Muscle of leg (tissue), 11 donors: Measurements from ENCODE around the gene CHRNA7. TPM values are rescaled to one million over a fixed set of nuclear protein-coding genes. Genes with fewer than 3 reads are reported as not detected.

Source experiments
- DNase-seq: peaks from one replicate; pipeline ENCODE4 v3.0.0; 2013
- H3K27ac ChIP-seq: one replicate; pipeline ENCODE4 v1.5.1; 2013; ENCODE audit warnings: mild to moderate bottlenecking, low read length, control low read depth
- H3K27me3 ChIP-seq: one replicate; pipeline ENCODE4 v1.6.1; 2013; ENCODE audit warnings: low read length; ENCODE audit not compliant: control insufficient read depth, insufficient read depth
- H3K36me3 ChIP-seq: one replicate; pipeline ENCODE4 v1.6.1; 2013; ENCODE audit warnings: low read length; ENCODE audit not compliant: control insufficient read depth, insufficient read depth
- H3K4me1 ChIP-seq: one replicate; pipeline ENCODE4 v1.6.1; 2013; ENCODE audit warnings: low read length; ENCODE audit not compliant: control insufficient read depth, insufficient read depth
- H3K4me3 ChIP-seq: one replicate; pipeline ENCODE4 v1.5.1; 2013; ENCODE audit warnings: low read length, control low read depth
- H3K9me3 ChIP-seq: replicated peaks from 2 replicates; pipeline ENCODE4 v1.6.1; 2013; ENCODE audit warnings: low read depth, low read length; ENCODE audit not compliant: control insufficient read depth
- WGBS: methylation state at CpG from one replicate; pipeline ENCODE4 v1.1.5; 2013; ENCODE audit warnings: missing lambda C conversion rate; ENCODE audit not compliant: insufficient coverage; 5-methylcytosine and 5-hydroxymethylcytosine counted together
- polyA plus RNA-seq, 8 donors: library from polyadenylated mRNA; unstranded; fragments of 120-200 nt; gene quantifications; one replicate each; pipeline versions ENCODE4 v1.2.1 to v1.2.3, GENCODE V29; 2013; ENCODE audit warnings: inconsistent platforms in 1 of 8, low replicate concordance in 1 of 8; ENCODE audit not compliant: insufficient read length in 8 of 8, insufficient read depth in 1 of 8
- total RNA-seq: library from RNA; stranded (reverse); fragments of 120-200 nt; gene quantifications from one replicate; pipeline ENCODE4 v1.2.4, GENCODE V29; 2013

The CHRNA7 gene
- total and polyA plus RNA-seq, 9 donors: 0.84 to 4.1 (median 1.9) TPM

DNA sequence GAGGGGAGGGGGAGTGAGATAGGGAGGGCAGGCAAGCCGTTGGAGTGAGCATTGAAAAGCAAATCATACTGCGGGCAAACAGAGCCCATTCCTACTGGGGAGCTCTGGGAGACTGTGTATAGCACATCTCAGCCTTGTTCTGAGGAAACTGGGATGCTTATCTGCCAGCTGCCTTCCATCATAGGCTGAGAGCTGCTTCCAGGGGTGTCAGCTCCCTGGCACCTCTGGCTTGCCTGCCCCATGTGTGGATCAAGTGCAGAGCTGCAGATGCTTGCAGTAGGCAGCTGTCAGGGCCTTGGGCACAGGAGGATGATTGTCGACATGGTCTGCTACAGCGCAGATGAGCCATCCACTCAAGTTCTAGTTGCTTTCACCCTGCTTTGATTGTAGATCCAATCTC, 86.8 kb downstream of the CHRNA7 start:
- no peaks in the 10 kb centered on the region for H3K36me3 ChIP-seq
- H3K4me1 ChIP-seq: peaks cover 2% of the 10 kb centered on the region
- DNase-seq: no peak
- H3K27ac ChIP-seq: no peak overlapping the region
- 56% methylated on average over 4 of the region's 4 CpGs for WGBS
- no peaks in the 10 kb centered on the region for H3K9me3 ChIP-seq
- H3K4me3 ChIP-seq: no peak overlapping the region
- H3K27me3 ChIP-seq: no peaks in the 10 kb centered on the region

- peaks cover 2% of the 10 kb centered on the region for H3K4me1 ChIP-seq
- no peaks in the 10 kb centered on the region for H3K36me3 ChIP-seq
- H3K27me3 ChIP-seq: no peaks in the 10 kb centered on the region
- DNase-seq: no peak
- 80% methylated on average over 1 of the region's 3 CpGs for WGBS
- no peak overlapping the region for H3K27ac ChIP-seq
- no peaks in the 10 kb centered on the region for H3K9me3 ChIP-seq
- H3K4me3 ChIP-seq: no peak overlapping the region
Observed at GRCh38 chr15:32119286-32119685, 89.0 kb downstream of the CHRNA7 start.

DNA sequence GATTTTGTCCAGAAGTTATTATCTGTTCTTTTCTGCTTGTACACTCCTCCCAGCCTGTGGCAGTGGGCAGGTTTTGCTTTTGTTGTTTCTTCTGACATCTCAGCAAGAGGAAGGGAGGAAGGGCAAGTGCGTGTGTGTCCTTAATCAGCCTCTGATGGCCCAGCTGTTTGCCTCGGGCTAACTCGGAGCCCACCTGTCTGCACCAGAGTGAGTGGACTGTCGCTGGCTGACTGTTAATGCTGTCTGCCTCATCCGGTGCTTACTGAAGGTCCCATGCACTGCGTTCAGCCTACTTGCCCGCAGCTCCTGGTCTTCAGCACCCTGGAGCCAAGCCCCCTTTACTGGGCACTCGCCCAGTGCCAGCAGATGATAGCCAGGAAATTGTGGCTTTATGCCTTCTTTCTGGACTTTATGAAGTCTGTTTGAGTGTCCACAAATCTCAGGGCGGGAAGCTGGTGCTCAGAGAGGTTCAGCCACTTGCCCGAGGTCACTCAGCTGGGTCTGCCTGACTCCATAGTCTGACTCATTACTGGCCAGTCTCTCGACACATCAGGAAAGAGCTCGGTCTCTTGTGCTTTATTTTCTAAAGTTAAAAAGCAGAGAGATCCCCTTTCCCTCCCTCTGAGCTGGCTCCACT, 89.5 kb downstream of the CHRNA7 start:
- DNase-seq: no peak
- Histone ChIP-seq H3K27me3 (no peaks in the 10 kb centered on the region), H3K9me3 (no peaks in the 10 kb centered on the region), H3K27ac (no peak overlapping the region), H3K36me3 (no peaks in the 10 kb centered on the region), H3K4me1 (peaks cover 2% of the 10 kb centered on the region), H3K4me3 (no peak overlapping the region)
- WGBS: 42% methylated on average over 10 of the region's 12 CpGs

DNA sequence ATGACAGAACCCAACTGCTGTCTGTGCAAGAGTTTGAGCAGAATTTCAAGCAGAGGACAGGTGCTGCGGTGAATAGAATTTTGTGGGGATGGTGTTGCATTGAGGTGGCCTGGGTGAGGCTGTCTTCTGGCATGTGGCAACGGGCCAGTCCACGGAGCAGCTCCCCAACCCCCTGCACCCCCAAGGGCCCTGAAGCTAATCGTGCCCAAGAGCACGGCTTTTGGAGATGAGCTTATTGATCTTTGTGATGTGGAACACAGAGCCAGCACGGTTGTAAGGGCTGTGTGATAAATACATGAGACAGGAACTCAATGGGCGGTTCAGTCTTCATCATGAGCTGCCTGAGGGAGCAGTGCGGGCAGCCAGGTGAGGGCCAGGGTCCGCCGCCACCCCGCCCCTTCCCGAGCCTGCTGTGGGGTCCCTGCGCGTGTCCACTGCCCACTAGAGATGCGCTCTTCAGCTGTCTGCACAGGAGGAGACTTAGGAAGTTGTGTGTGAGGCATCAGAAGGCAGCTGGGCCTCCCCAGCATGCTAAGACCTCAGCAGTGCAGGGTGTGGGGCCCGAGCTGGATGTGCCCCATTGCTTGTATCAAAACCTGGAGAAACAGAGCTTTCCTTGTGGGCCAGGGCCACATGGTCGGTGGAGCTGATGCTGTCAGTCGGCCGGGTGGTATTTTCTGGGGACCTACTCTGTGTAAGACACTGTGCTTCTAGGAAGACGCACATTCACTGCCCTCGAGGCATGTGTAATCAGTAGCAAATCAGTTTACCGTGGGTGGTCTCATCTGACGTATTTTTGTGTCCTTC, 90.5 kb downstream of the CHRNA7 start:
- Histone ChIP-seq H3K4me3 (no peak overlapping the region), H3K36me3 (no peaks in the 10 kb centered on the region), H3K27me3 (peaks cover 2% of the 10 kb centered on the region), H3K9me3 (no peaks in the 10 kb centered on the region), H3K4me1 (peaks cover 2% of the 10 kb centered on the region), H3K27ac (no peak overlapping the region)
- WGBS: 89% methylated on average over 14 of the region's 23 CpGs
- no peak for DNase-seq

DNA sequence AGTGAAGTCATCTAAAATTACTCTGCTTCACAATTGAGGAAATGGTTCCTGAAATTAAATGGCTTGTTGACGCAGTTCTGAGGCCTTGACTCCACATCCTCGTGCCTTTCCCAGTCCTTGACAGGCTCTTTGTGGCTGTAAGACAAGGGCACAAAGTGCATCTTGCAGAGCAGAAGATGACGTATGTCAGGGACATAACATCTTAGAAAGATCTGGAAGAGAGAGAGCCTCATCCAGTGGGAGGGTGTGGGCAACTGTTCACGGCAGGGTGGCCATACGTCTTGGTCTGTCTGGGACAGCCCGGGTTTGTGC, 91.0 kb downstream of the CHRNA7 start:
- H3K4me1 ChIP-seq: peaks cover 2% of the 10 kb centered on the region
- H3K36me3 ChIP-seq: no peaks in the 10 kb centered on the region
- no peak for DNase-seq
- H3K27me3 ChIP-seq: peaks cover 2% of the 10 kb centered on the region
- H3K27ac ChIP-seq: no peak overlapping the region
- no peaks in the 10 kb centered on the region for H3K9me3 ChIP-seq
- 93% methylated on average over 6 of the region's 6 CpGs for WGBS
- H3K4me3 ChIP-seq: no peak overlapping the region

DNA sequence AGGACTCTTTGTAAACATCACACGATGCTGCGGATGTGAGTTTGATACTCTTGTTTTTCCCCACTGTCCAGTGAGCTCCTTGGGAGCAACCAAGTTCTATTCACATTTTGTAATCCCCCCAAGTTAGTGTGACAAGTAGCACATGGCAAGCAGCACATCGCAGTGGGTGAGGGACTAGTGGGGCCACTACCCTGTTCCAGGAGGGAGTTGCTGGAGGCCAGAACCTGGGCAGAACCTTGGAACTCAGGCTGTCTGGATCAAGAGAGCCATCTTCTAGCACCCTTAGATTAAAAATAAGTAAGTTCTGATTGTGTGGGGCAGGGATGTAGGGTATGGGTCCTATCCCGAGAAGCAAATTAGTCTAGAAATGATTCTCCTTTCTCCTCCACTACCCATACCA, 91.7 kb downstream of the CHRNA7 start:
- DNase-seq: no peak
- no peaks in the 10 kb centered on the region for H3K9me3 ChIP-seq
- H3K4me1 ChIP-seq: peaks cover 2% of the 10 kb centered on the region
- H3K4me3 ChIP-seq: no peak overlapping the region
- H3K27ac ChIP-seq: no peak overlapping the region
- peaks cover 2% of the 10 kb centered on the region for H3K27me3 ChIP-seq
- WGBS: 100% methylated on average over 2 of the region's 4 CpGs
- H3K36me3 ChIP-seq: no peaks in the 10 kb centered on the region

DNA sequence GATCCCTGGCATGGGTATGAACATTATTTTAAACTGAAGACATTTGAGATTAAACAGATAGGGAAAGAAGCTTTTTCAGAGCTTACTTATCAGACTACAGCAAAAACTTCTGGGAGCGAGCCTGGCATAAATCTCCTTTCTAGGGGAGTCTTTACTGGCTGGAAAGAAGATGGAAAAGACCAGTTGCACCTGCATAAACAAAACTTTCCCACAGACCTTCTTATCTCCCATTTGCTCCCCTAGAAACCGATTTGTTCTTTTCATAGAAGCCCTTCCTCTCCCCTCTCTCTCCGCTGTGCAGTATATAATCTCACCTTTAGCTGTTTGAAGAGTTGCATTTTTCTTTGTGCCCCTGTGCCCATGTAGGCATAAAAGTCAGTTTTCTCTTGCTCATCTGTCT, 93.2 kb downstream of the CHRNA7 start:
- no peak for DNase-seq
- Histone ChIP-seq H3K4me1 (peaks cover 2% of the 10 kb centered on the region), H3K4me3 (no peak overlapping the region), H3K27ac (no peak overlapping the region), H3K9me3 (no peaks in the 10 kb centered on the region), H3K27me3 (peaks cover 2% of the 10 kb centered on the region), H3K36me3 (no peaks in the 10 kb centered on the region)
- 80% methylated on average over 1 of the region's 3 CpGs for WGBS

DNA sequence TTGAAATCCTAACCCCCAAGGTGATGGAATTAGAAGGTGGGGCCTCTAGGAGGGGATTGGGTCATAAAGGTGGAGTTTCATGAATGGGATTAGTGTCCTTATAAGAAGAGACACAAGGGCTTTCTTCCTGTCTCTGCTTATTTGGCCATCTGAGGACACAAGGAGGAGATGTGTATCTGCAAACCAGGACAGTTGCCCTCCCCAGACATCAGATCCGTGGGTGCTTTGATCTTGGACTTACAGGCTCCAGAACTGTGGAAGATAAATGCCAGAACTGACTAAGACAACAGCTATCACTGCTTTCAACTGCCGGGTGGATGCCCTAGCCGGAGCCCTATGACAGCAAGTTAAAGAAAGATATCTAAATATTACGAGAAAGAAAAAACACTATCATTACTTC, 94.4 kb downstream of the CHRNA7 start:
- Histone ChIP-seq H3K4me3 (no peak overlapping the region), H3K27ac (no peak overlapping the region), H3K4me1 (peaks cover 2% of the 10 kb centered on the region), H3K9me3 (no peaks in the 10 kb centered on the region), H3K36me3 (no peaks in the 10 kb centered on the region), H3K27me3 (peaks cover 2% of the 10 kb centered on the region)
- no peak for DNase-seq
- WGBS: 0% methylated on average over 1 of the region's 4 CpGs

DNA sequence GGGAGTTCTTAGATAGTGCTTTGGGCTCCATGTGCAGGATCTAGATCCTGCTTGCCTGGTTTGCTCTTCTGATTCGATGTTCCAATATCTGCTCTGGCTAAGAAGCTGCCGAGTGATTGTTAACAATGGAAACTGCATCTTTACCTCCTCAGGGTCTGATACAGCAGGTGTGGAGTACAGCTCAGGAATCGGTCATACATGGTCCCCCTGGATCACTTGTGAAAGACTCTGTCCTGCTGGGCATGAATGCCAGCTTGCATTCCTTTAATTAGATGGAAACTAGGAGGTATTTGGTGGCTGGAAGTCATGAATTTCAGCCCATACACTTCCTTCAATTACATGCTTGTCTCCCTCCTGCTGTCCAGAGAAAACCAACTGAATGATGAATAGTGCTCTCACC, 95.3 kb downstream of the CHRNA7 start:
- H3K27me3 ChIP-seq: peaks cover 2% of the 10 kb centered on the region
- H3K9me3 ChIP-seq: no peaks in the 10 kb centered on the region
- WGBS: 94% methylated on average over 2 of the region's 3 CpGs
- no peak overlapping the region for H3K4me3 ChIP-seq
- no peaks in the 10 kb centered on the region for H3K4me1 ChIP-seq
- no peaks in the 10 kb centered on the region for H3K36me3 ChIP-seq
- no peak overlapping the region for H3K27ac ChIP-seq
- DNase-seq: no peak

DNA sequence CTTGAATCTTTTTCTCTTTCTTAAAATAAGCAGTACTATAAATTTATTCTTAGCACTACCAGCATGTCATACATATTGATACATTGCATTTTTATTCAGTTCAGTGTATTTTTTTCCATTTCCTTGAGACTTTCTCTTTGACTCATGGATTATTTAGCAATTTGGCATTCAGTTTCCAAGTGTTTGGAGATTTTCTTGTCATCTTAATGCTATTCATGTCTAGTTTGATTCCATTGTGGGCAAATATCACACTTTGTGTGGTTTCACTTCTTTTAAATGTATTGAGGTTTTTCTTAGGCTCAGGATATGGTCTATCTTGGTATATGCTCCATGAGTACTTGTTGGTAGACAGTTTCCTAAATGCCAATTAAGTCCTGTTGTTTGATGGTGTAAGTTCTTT, 99.5 kb downstream of the CHRNA7 start:
- Histone ChIP-seq H3K27ac (no peak overlapping the region), H3K36me3 (no peaks in the 10 kb centered on the region), H3K9me3 (no peaks in the 10 kb centered on the region), H3K4me1 (no peaks in the 10 kb centered on the region), H3K4me3 (no peak overlapping the region), H3K27me3 (peaks cover 2% of the 10 kb centered on the region)
- DNase-seq: no peak
